ENCODE results near the gene ZBTB7A.

GRCh38 chr19:4019578-4019977, 47.1 kb downstream of the ZBTB7A start:
- TF ChIP-seq CTCF (conservative IDR thresholded peaks at IDR 0.05; ENCODE audit: low read depth, low read length) = no peak
- no peak for TF ChIP-seq POLR2A (IDR thresholded peaks at IDR 0.05; ENCODE audit: low read depth, low read length)
- no peak for TF ChIP-seq RAD21 (IDR thresholded peaks at IDR 0.05; ENCODE audit: low read length)
- no peak for TF ChIP-seq BHLHE40 (IDR thresholded peaks at IDR 0.05; ENCODE audit: low read depth, low read length)
- no peak for TF ChIP-seq MXI1 (IDR thresholded peaks at IDR 0.05; ENCODE audit: borderline replicate concordance, low read depth, low read length)
